K562 (cell line): ENCODE measurements around the gene SORCS1.

ENCODE experiments used
- TF ChIP-seq, protein P1 (sequence below), 2 experiments: fragments of 450-650 bp in 1 of 2; sonication (generic) in 1 of 2; formaldehyde crosslinking; conservative IDR thresholded peaks; 2 replicates each; pipeline versions ENCODE4 v1.4.0 to v1.8.1; 2020 to 2022; ENCODE audit warnings: mild to moderate bottlenecking in 1 of 2, missing genetic modification reagents in 1 of 2
- TF ChIP-seq, protein P2 (sequence below): IDR thresholded peaks from 2 replicates; pipeline ENCODE4 v1.6.1; 2016; ENCODE audit warnings: missing genetic modification characterization, missing compliant biosample characterization

DNA sequence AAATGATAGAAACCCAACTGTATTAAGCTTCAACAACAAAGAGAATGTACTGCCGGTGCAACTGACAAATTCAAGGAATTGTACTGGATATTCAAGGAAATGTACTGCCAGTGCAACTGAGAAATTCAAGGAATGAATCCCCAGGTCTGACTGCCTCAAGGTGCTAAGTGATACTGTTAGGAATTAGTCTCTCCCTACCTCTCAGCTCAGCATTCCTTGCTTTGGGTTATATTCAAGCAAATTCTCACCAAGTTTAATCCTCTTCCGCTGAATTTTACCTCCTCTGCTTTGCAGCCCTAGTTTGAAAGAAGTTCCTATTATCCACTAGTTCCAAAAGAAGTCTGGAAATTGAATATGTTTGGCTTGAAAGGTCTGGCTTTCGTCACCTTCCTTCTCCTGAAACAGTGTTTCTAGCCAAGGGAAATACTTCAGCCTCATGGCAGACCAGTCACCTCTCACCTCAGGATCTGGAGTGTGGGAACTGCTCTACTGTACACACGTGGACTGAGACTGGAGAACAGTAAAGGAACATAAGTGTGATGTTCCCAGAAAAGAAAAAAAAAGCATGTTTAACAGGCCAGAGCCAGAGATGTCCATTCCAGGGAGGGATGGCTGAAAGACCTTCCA lies 60.4 kb downstream of the SORCS1 start:
- TF ChIP-seq, protein P1, sequence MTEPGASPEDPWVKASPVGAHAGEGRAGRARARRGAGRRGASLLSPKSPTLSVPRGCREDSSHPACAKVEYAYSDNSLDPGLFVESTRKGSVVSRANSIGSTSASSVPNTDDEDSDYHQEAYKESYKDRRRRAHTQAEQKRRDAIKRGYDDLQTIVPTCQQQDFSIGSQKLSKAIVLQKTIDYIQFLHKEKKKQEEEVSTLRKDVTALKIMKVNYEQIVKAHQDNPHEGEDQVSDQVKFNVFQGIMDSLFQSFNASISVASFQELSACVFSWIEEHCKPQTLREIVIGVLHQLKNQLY (CRISPR knock-in tag; conservative IDR thresholded peaks at IDR 0.05): no peak
- TF ChIP-seq, protein P2, sequence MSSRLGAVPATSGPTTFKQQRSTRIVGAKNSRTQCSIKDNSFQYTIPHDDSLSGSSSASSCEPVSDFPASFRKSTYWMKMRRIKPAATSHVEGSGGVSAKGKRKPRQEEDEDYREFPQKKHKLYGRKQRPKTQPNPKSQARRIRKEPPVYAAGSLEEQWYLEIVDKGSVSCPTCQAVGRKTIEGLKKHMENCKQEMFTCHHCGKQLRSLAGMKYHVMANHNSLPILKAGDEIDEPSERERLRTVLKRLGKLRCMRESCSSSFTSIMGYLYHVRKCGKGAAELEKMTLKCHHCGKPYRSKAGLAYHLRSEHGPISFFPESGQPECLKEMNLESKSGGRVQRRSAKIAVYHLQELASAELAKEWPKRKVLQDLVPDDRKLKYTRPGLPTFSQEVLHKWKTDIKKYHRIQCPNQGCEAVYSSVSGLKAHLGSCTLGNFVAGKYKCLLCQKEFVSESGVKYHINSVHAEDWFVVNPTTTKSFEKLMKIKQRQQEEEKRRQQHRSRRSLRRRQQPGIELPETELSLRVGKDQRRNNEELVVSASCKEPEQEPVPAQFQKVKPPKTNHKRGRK (tag): no peak
